Stimulated activated CD8-positive, alpha-beta memory T cell treated with anti-CD3 and anti-CD28 coated beads, Interleukin-12 subunit alpha, Interleukin-12 subunit beta, amount 100 ng/mL, for 4 hours (primary cell): ENCODE data around the gene PALMD.

ENCODE experiments used
- DNase-seq: peaks from one replicate; pipeline ENCODE4 v3.0.0-alpha.2; 2020; ENCODE audit warnings: low read depth

PALMD gene

GRCh38 chr1:99635664-99636063, 10.2 kb upstream of the PALMD start:
- DNase-seq: no peak

- no peak for DNase-seq
Measured at GRCh38 chr1:99636647-99637175, 9.2 kb upstream of the PALMD start.

GRCh38 chr1:99638853-99639252, 7.1 kb upstream of the PALMD start:
- no peak for DNase-seq

GRCh38 chr1:99639408-99639807, 6.5 kb upstream of the PALMD start:
- no peak for DNase-seq

- no peak for DNase-seq
Measured at GRCh38 chr1:99639945-99640344, 6.0 kb upstream of the PALMD start.

- DNase-seq: no peak
Measured at GRCh38 chr1:99640672-99641071, 5.2 kb upstream of the PALMD start.

- no peak for DNase-seq
Measured at GRCh38 chr1:99641558-99641957, 4.4 kb upstream of the PALMD start.

GRCh38 chr1:99642053-99642452, 3.9 kb upstream of the PALMD start:
- no peak for DNase-seq

GRCh38 chr1:99643021-99643779, 2.7 kb upstream of the PALMD start:
- no peak for DNase-seq

GRCh38 chr1:99644279-99645004, 1.5 kb upstream of the PALMD start:
- no peak for DNase-seq

GRCh38 chr1:99645203-99645602, 710 bp upstream of the PALMD start:
- DNase-seq: no peak

- DNase-seq: no peak
Measured at GRCh38 chr1:99646868-99647267, 955 bp downstream of the PALMD start.

- no peak for DNase-seq
Measured at GRCh38 chr1:99647490-99647889, 1.6 kb downstream of the PALMD start.

GRCh38 chr1:99648107-99648506, 2.2 kb downstream of the PALMD start:
- no peak for DNase-seq

GRCh38 chr1:99650030-99650429, 4.1 kb downstream of the PALMD start:
- DNase-seq: no peak

GRCh38 chr1:99650773-99651437, 5.0 kb downstream of the PALMD start:
- DNase-seq: no peak

- DNase-seq: no peak
Measured at GRCh38 chr1:99652881-99653281, 7.0 kb downstream of the PALMD start.

GRCh38 chr1:99655376-99655775, 9.5 kb downstream of the PALMD start:
- no peak for DNase-seq

- no peak for DNase-seq
Measured at GRCh38 chr1:99656701-99657100, 10.8 kb downstream of the PALMD start.

- no peak for DNase-seq
Measured at GRCh38 chr1:99657213-99658030, 11.5 kb downstream of the PALMD start.

GRCh38 chr1:99658031-99658290, 12.0 kb downstream of the PALMD start:
- no peak for DNase-seq

GRCh38 chr1:99659755-99660210, 13.9 kb downstream of the PALMD start:
- no peak for DNase-seq
